ENCODE results near the gene ZNRF4.

ZNRF4 gene

DNA sequence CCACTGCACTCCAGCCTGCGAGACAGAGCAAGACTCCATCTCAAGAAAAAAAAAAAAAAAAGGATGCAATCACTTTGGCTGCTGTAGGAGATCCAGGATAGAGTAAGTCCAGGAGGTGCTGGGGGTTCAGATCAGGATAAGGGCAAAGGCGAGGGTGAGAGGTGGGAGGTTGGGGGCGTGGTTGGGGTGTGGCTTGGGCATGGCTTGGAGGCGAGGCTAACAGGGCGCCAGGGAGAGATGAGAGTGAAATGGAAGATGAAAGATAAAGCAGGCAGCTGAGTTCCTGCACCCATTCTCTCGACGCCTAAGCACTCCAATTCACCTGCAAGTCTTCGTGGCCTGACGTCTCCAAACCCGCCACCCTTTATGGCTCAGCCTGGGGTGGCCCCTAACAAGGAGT, 25.0 kb upstream of the ZNRF4 start:
- TF ChIP-seq, protein P1, sequence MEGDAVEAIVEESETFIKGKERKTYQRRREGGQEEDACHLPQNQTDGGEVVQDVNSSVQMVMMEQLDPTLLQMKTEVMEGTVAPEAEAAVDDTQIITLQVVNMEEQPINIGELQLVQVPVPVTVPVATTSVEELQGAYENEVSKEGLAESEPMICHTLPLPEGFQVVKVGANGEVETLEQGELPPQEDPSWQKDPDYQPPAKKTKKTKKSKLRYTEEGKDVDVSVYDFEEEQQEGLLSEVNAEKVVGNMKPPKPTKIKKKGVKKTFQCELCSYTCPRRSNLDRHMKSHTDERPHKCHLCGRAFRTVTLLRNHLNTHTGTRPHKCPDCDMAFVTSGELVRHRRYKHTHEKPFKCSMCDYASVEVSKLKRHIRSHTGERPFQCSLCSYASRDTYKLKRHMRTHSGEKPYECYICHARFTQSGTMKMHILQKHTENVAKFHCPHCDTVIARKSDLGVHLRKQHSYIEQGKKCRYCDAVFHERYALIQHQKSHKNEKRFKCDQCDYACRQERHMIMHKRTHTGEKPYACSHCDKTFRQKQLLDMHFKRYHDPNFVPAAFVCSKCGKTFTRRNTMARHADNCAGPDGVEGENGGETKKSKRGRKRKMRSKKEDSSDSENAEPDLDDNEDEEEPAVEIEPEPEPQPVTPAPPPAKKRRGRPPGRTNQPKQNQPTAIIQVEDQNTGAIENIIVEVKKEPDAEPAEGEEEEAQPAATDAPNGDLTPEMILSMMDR (IDR thresholded peaks at IDR 0.05; ENCODE audit: insufficient read depth, low read length, poor library complexity, severe bottlenecking), result no peak
- TF ChIP-seq EZH2phosphoT487 (conservative IDR thresholded peaks at IDR 0.05; ENCODE audit: low read length), result no peak
- Histone ChIP-seq H3K4me2 (ENCODE audit: low read depth, low read length, poor library complexity, severe bottlenecking) (no peak overlapping the region), H4K20me1 (ENCODE audit: low read depth, low read length) (no peaks in the 10 kb centered on the region), H3K27me3 (ENCODE audit: low read length) (no peaks in the 10 kb centered on the region), H2AFZ (ENCODE audit: low read depth, low read length, severe bottlenecking) (no peak overlapping the region), H3K4me3 (ENCODE audit: insufficient read depth, low read length, poor library complexity, severe bottlenecking) (no peak overlapping the region), H3K79me2 (ENCODE audit: insufficient read depth, low read length) (no peaks in the 10 kb centered on the region), H3K36me3 (ENCODE audit: low read length) (no peaks in the 10 kb centered on the region), H3K9me3 (ENCODE audit: insufficient read depth, low read length) (no peaks in the 10 kb centered on the region), H3F3A (ENCODE audit: insufficient read depth) (no peaks in the 10 kb centered on the region), H3K9ac (ENCODE audit: low read length) (no peak overlapping the region), H3K9me2 (replicated peaks; ENCODE audit: insufficient read depth, low read length) (no peaks in the 10 kb centered on the region), H3K27ac (ENCODE audit: low read depth, low read length) (no peak overlapping the region)

DNA sequence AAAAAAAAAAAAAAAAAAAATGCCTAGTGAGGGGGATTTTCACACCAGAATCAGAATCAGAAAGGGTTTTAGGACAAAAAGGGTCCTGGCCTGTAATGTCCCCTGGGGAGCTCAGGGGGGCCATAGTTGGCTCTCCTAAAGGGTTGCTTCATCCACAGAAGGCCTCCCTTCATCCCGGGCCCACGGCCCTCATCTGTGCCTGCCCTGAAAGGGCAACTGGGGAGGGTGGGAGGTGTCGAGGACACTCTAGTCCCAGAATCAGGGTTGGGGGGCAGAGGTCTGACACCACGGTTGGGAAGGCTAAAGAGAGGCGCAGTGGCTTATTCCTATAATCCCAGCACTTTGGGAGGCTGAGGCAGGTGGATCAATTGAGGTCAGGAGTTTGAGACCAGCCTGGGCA, 22.5 kb upstream of the ZNRF4 start:
- no peaks in the 10 kb centered on the region for H3K9me2 ChIP-seq (replicated peaks; ENCODE audit: insufficient read depth, low read length)
- H3K79me2 ChIP-seq (ENCODE audit: insufficient read depth, low read length), result no peaks in the 10 kb centered on the region
- no peak for TF ChIP-seq EZH2phosphoT487 (conservative IDR thresholded peaks at IDR 0.05; ENCODE audit: low read length)
- TF ChIP-seq, protein P1 (IDR thresholded peaks at IDR 0.05; ENCODE audit: insufficient read depth, low read length, poor library complexity, severe bottlenecking), result no peak
- H3K4me3 ChIP-seq (ENCODE audit: insufficient read depth, low read length, poor library complexity, severe bottlenecking), result no peak overlapping the region
- no peaks in the 10 kb centered on the region for H3K27me3 ChIP-seq (ENCODE audit: low read length)
- no peak overlapping the region for H3K4me2 ChIP-seq (ENCODE audit: low read depth, low read length, poor library complexity, severe bottlenecking)
- no peak overlapping the region for H3K9ac ChIP-seq (ENCODE audit: low read length)
- no peak overlapping the region for H2AFZ ChIP-seq (ENCODE audit: low read depth, low read length, severe bottlenecking)
- H3K9me3 ChIP-seq (ENCODE audit: insufficient read depth, low read length), result no peaks in the 10 kb centered on the region
- no peaks in the 10 kb centered on the region for H3K36me3 ChIP-seq (ENCODE audit: low read length)
- H3F3A ChIP-seq (ENCODE audit: insufficient read depth), result no peaks in the 10 kb centered on the region
- no peak overlapping the region for H3K27ac ChIP-seq (ENCODE audit: low read depth, low read length)
- H4K20me1 ChIP-seq (ENCODE audit: low read depth, low read length), result no peaks in the 10 kb centered on the region

DNA sequence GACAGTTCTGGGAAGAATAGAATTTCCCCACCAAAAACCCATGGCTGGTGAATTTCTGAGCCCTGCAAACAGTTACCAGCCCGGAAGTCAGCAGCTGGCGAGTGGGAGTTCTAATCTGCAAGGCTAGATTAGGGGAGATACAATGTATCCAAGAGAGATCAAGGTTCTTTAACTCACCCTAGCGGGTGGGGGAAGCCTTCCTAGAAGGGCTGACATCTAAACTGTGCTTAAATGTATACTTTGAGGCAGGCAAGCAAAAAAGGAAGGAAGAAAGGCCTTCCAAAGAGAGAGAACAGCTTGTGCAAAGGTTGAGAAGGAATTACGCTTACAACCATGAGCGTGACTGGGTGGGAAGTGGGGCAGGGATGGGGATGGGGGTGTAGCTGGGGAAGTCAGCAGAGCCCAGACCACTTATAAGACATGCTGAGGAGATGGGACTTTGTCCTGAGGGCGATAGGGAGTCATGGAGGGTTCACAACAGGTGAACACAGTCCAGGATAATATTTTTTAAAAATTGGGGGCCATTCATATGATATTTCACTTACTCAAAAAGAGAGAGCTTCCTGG, 20.8 kb upstream of the ZNRF4 start:
- TF ChIP-seq, protein P1 (IDR thresholded peaks at IDR 0.05; ENCODE audit: insufficient read depth, low read length, poor library complexity, severe bottlenecking), result no peak
- TF ChIP-seq EZH2phosphoT487 (conservative IDR thresholded peaks at IDR 0.05; ENCODE audit: low read length), result no peak
- Histone ChIP-seq H3K9me2 (replicated peaks; ENCODE audit: insufficient read depth, low read length) (no peaks in the 10 kb centered on the region), H3F3A (ENCODE audit: insufficient read depth) (no peaks in the 10 kb centered on the region), H4K20me1 (ENCODE audit: low read depth, low read length) (no peaks in the 10 kb centered on the region), H3K27me3 (ENCODE audit: low read length) (no peaks in the 10 kb centered on the region), H3K4me2 (ENCODE audit: low read depth, low read length, poor library complexity, severe bottlenecking) (no peak overlapping the region), H3K4me3 (ENCODE audit: insufficient read depth, low read length, poor library complexity, severe bottlenecking) (no peak overlapping the region), H2AFZ (ENCODE audit: low read depth, low read length, severe bottlenecking) (no peak overlapping the region), H3K9me3 (ENCODE audit: insufficient read depth, low read length) (no peaks in the 10 kb centered on the region), H3K79me2 (ENCODE audit: insufficient read depth, low read length) (no peaks in the 10 kb centered on the region), H3K36me3 (ENCODE audit: low read length) (no peaks in the 10 kb centered on the region), H3K9ac (ENCODE audit: low read length) (no peak overlapping the region), H3K27ac (ENCODE audit: low read depth, low read length) (no peak overlapping the region)

Data from SU-DHL-6 (cell line).